HEK293 (cell line): ENCODE measurements around the gene RFTN1.

Experiments used
- BCL11A ChIP-seq: fragments of 450-650 bp; formaldehyde crosslinking; IDR thresholded peaks from 2 replicates; pipeline ENCODE4 v1.5.1; 2016; ENCODE audit warnings: low read depth, missing biosample characterization, missing genetic modification characterization
- REPIN1 ChIP-seq: fragments of 450-650 bp; formaldehyde crosslinking; IDR thresholded peaks from 2 replicates; pipeline ENCODE4 v1.5.1; 2017; ENCODE audit warnings: missing biosample characterization, missing genetic modification characterization, low read depth
- TCF7L2 ChIP-seq: IDR thresholded peaks from 2 replicates; pipeline ENCODE4 v1.6.1; 2011; ENCODE audit warnings: low read depth, mild to moderate bottlenecking, inconsistent platforms, low read length, moderate library complexity, borderline replicate concordance
- YY1 ChIP-seq: fragments of 450-650 bp; formaldehyde crosslinking; IDR thresholded peaks from 2 replicates; pipeline ENCODE4 v1.5.1; 2018; ENCODE audit warnings: missing biosample characterization, missing genetic modification characterization
- ZNF768 ChIP-seq: fragments of 450-650 bp; formaldehyde crosslinking; IDR thresholded peaks from 2 replicates; pipeline ENCODE4 v1.5.1; 2018; ENCODE audit warnings: missing biosample characterization, mild to moderate bottlenecking, missing genetic modification characterization
- TF ChIP-seq, protein P1 (sequence below): fragments of 450-650 bp; formaldehyde crosslinking; IDR thresholded peaks from 2 replicates; pipeline ENCODE4 v1.5.1; 2016; ENCODE audit warnings: missing biosample characterization, missing genetic modification characterization

DNA sequence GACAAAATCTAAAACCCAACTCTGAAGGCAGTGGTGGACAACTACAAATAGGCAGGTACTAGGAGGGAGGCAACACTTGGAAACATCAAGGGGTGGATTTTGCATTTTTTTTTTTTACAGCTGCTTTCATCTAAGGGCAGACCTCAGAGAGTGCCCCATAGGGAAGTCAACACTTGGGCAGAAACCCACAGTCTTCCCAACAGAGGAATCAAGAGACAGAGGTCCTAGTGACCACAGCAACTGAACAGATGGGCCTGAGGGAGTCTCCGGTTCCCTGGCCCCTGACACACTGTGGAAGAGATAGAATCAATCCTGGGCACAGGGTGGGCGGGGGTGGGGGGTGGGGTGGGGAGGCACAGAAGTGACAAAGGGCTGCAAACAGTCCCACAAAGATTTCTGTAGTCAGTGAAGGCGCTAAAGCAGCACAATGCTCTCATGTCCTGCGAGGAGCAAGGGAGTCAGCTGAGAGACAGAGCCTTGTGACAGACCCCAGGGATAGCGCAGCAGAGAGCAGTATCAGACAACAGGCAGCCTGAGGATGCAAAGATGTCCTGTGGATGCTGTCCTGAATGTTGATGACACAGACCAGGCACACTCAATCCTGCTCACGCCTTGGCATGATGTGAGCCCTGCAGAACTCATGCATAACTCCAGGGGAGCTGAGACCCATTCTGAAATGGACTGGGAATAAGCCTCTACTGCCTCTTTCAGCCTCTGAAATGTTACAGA is 6.9 kb upstream of the RFTN1 start:
- TF ChIP-seq YY1 (tag by site-specific recombination) = no peak
- no peak for TF ChIP-seq ZNF768 (tag by site-specific recombination)
- TF ChIP-seq, protein P1, sequence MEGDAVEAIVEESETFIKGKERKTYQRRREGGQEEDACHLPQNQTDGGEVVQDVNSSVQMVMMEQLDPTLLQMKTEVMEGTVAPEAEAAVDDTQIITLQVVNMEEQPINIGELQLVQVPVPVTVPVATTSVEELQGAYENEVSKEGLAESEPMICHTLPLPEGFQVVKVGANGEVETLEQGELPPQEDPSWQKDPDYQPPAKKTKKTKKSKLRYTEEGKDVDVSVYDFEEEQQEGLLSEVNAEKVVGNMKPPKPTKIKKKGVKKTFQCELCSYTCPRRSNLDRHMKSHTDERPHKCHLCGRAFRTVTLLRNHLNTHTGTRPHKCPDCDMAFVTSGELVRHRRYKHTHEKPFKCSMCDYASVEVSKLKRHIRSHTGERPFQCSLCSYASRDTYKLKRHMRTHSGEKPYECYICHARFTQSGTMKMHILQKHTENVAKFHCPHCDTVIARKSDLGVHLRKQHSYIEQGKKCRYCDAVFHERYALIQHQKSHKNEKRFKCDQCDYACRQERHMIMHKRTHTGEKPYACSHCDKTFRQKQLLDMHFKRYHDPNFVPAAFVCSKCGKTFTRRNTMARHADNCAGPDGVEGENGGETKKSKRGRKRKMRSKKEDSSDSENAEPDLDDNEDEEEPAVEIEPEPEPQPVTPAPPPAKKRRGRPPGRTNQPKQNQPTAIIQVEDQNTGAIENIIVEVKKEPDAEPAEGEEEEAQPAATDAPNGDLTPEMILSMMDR (tag by site-specific recombination) = no peak
- TF ChIP-seq REPIN1 (tag by site-specific recombination) = no peak
- no peak for TF ChIP-seq TCF7L2
- TF ChIP-seq BCL11A (tag by site-specific recombination) = no peak
